SK-N-MC (cell line): ENCODE measurements around the gene DIAPH1.

ENCODE experiments used
- EZH2 ChIP-seq: fragments of 200-600 bp; sonication (generic); IDR thresholded peaks from one replicate; pipeline ENCODE4 v1.6.1; 2017; ENCODE audit warnings: antibody characterized with exemption
- POLR2AphosphoS5 ChIP-seq: IDR thresholded peaks from 2 replicates; pipeline ENCODE4 v1.6.1; 2012; ENCODE audit warnings: mild to moderate bottlenecking, low read depth, low read length, borderline replicate concordance

- TF ChIP-seq POLR2AphosphoS5 (no peak), EZH2 (no peak)
Measured at GRCh38 chr5:141528291-141528984, 90.4 kb downstream of the DIAPH1 start.
